COLO668 (cell line): ENCODE measurements around the gene OR51T1.
"Not testable (repeated sequence)": the region's sequence is repeated elsewhere in the genome, so short reads cannot be mapped to it uniquely, and the experiment has no call there.

ENCODE experiments used
- DNase-seq: peaks from one replicate; lab custom pipeline; 2025; ENCODE audit not compliant: unreplicated experiment; lab: John Stamatoyannopoulos, UW

OR51T1 gene

GRCh38 chr11:4881860-4882500 lies at the start of gene OR51T1:
Gene OR51T1 (plus strand): TSS chr11:4881900. CDS start chr11:4881900, 0 bp downstream.
- DNase-seq = no peak

DNA sequence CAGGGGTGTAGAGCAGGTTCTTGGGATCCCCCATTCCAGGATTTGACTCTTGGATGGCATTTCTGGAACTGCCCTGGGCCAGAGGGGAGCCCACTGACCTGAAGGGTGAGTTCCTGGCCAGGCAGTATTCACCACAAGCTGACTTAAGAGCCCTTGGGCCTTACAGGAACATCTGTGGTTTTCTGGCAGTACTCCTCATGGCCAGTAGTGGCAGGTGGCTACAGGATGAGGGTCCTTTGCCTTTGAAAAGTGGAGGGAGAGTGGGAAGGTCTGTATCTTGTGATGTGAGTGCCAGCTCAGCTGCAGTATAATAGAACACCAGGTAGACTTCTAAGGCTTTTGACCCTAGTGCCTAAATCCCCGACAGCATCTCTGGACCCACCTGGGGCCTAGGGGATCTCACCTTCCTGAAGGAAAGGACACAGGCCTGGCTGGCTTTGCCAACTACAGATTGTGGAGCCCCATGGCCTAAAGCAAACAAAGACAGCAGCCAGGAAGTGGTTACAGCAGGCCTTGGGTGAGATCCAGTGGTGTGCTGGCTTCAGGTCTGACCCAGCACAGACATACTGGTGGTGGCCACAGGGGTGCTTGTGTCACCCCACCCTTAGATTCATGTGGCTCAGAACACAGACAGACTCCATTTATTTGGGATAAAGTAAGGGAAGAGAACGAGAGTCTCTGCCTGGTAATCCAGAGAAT lies 41.7 kb upstream of the OR51T1 start:
- no peak for DNase-seq

- no peak for DNase-seq
These were observed 32.7 kb upstream of the OR51T1 start, which contains the start of gene OR51S1 for GRCh38 chr11:4848908-4849532. Gene OR51S1 (minus strand): TSS chr11:4849208. CDS start chr11:4849208, 0 bp downstream.

GRCh38 chr11:4851033-4851432 lies 30.7 kb upstream of the OR51T1 start:
- no peak for DNase-seq

- DNase-seq = not testable (repeated sequence)
These were observed 27.4 kb upstream of the OR51T1 start for GRCh38 chr11:4854286-4854685.

DNA sequence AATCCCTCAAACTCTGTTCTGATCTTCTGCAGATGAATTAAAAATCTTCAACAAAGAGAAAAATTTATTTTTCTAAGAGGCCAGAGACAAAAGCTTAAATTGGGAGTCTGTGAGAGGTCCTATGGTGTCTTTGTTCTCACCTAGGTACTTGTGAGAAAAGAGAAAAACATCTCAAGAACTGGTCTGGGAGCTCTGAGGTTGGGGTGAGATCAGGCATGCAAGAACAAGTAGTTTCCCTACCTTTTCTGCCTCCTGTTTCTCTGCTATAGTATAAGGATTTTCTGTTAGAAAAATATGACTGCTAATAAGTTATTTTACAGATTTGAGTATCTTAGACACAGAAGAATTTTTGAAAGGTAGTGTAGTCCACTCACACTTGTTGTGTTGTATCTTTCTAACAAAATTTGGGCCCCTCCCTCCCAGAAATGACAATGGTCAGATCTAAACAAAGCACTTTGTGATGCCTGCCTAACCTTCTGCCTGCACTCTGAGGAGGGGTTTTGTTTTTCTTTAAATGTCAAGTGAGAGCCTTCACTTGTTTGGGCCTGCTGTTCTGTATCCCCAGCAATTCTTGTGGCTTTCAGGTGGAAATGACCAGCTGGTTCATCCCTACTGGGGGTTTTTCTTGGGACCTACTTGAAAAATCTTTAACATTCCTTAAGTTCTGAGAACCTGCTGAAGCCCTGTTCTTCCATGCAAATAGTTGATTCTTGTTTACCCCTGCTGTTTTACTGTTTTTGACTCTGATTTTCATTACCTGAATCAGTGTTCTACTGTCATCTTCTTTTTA lies 19.1 kb upstream of the OR51T1 start:
- no peak for DNase-seq

DNA sequence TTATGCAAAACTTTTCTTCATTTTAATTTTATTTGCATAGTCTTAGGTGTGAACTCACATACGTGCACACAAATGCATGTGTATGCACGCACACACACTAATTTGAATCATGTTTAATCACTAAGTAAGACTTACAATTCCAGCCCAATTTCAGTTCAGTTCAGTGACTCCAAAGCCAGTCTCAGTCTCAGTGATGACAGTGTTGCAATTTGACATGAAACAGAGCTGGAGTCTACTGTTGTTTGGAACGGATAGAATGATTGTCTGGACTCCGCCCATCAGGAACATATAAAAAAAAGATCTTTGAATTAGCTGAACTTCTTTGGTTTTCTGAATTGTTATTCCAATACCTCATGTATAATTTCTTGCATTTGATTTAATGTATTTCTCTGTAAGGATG lies 17.8 kb upstream of the OR51T1 start:
- DNase-seq = no peak

DNA sequence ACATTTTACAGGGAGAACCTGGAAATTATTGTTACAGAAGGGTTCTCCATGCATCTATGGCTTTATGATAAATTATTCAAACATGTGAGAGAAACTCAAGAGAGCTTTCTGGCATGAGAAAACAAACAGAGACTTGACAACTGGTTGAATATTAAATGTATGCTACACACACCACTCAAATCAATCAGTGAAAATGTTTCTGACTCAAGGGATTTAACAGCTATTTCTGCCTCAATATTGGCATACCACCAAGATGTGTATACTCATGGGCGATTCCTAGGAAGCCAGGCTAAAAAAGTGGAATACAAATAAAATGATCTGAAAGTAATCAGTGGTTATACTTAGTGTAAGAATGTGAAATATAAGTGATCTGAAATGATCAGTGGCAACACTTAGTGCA lies 15.8 kb upstream of the OR51T1 start:
- DNase-seq = no peak

DNA sequence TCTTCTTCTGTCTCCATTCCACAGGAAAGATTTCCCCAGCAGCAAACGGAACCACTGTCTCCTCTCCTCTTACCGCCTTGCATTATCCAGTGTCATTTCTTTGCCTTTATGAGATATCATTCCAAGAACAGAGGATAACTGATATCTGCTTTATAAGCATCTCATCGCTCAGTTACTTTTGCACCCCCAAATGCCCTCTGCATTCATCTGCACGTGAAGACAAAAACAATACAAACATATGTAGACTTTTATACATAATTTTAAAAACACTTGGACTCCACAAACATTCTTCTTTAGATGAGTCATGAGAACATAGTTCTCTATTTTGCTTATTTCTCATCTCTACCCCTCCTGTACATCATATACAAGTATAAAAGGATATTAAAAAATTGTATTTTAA lies 512 bp upstream of the OR51T1 start:
- DNase-seq = no peak

DNA sequence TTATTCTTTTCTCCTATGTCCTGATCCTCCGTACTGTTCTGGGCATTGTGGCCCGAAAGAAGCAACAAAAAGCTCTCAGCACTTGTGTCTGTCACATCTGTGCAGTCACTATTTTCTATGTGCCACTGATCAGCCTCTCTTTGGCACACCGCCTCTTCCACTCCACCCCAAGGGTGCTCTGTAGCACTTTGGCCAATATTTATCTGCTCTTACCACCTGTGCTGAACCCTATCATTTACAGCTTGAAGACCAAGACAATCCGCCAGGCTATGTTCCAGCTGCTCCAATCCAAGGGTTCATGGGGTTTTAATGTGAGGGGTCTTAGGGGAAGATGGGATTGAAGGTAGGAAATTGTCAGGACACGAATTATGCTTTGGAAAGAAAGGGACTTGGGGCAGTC lies 843 bp downstream of the OR51T1 start:
- no peak for DNase-seq

GRCh38 chr11:4884361-4884760 lies 2.7 kb downstream of the OR51T1 start:
- DNase-seq = no peak

DNA sequence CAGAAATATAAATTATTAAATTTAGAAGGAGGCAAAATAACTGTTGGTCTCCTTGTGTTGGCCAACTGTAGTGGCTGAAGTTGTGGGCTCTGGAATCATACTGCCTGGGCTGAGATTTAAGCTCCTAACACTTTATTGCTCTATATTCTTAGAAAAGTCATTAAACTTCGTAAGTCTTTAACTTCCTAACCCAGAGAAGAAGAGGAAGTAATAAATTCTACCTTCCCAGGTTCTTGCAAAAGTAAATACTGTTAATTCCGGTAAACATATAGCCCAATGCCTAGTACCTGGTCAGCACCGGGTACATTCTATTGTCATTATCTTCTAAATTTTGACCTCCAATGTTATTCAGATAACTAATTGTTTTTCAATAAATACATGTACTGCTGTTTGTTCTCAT lies 4.5 kb downstream of the OR51T1 start:
- DNase-seq = no peak

DNA sequence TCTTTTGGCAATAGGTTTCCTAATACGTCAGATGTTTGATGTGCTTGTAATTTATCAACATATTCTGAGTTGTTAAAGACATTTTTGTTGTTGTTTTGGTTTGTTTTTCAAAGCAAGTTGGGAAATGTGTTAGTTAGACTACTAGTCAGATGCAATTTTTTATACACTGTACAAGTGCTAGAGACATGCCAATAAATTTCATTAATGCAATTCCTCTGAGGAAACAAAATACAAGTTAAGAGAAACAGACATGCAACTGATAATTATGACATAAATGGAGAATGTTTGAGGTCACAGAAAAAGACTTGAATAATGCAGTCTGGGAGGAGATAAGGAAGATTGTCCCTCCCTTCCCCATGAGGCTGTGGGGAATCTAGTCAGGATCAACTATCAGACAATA lies 5.9 kb downstream of the OR51T1 start:
- no peak for DNase-seq

DNA sequence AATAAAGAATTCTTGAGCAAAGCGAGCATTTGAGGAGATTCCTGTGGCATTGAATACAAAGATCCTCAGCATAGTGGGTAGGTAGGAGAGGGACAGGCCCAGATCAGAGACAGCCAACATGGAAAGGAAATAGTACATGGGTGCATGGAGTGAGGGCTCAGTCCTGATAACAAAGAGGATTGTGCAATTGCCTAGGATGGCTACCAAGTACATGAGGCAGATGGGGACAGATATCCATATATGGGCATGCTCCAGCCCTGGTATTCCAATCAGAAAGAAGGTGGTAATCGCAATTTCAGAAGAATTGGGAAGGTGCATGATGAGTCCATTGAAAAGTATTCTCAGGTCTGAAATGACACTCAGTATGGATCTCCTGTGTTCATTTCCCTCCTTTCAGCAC lies 8.6 kb downstream of the OR51T1 start:
- no peak for DNase-seq

- no peak for DNase-seq
These were observed 10.4 kb downstream of the OR51T1 start for GRCh38 chr11:4891996-4892640.

- DNase-seq = no peak
These were observed 21.8 kb downstream of the OR51T1 start, which contains the start of gene OR51A7 for GRCh38 chr11:4903484-4903883. Gene OR51A7 (plus strand): TSS chr11:4903783. CDS start chr11:4907370, 3,587 bp downstream.

DNA sequence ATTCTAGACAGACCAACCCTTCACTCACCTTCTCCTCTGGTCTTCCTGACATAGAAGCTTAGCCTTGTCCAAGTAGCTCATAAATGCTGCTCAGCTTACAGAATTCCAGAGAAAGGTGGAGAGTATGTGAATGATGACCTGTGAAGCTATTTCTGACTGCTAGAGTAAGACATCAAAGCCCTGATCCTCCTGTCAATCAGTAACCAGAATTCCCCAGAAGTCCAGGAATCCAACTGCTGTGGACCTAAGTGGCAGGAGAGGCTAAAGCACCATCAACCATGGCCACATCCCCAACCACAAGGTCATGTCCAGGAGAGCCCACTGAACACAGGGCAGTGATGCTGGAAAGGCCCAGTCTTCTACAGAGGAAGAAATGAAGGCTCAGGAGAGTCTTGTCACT lies 34.9 kb downstream of the OR51T1 start:
- DNase-seq = no peak

DNA sequence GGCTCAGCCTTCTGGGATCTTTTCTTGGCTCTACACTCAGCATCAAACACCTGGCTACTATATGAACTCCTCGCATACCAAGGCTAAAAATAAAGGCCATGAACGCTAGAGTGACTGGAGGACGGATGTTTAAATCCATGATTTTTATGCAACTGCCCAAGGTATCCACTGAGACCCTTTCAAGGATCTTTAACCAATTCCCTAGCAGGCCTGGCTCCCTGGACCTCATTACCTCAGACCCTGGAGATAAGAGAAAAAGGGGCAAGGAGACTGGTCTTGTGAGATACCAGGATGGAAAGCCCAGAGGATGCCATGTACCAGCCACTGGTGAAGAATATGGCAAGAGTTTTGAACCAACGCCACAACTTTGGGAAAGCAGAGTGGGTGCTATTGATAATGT lies 37.5 kb downstream of the OR51T1 start, which contains the start of gene OR51G2:
TSS of gene OR51G2 (minus strand) at position 101 of the 400 bp plus-strand sequence. CDS start 3,687 bp downstream, outside the sequence.
- DNase-seq = no peak

GRCh38 chr11:4921796-4922195 lies 40.1 kb downstream of the OR51T1 start:
- DNase-seq = no peak

GRCh38 chr11:4922304-4922703 lies 40.6 kb downstream of the OR51T1 start:
- no peak for DNase-seq

DNA sequence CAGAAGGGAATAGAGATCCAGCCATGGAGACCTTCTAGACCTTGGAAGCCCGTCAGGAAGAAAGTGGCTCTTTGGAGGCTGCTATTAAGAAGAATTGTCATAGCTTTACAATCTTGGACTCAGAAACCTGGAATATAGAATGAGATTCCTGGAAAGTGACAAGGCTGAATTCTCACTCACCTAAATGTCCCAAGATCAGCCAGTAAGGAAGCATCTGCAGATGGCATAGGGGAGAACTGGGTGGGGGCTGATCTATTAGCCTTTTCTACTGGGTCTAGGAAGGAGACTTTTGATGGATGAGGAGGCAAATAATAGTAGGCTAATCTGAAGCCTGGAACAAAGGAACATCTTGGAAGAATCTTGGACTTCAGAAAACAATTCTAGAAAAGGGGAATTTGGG lies 42.5 kb downstream of the OR51T1 start, which contains the start of gene OR51G1:
TSS of gene OR51G1 (minus strand) at position 101 of the 400 bp plus-strand sequence. CDS start at position 101, 0 bp downstream.
- DNase-seq = no peak
